H9 (cell line): ENCODE measurements around the gene LDB3. TPM values are rescaled to one million over a fixed set of nuclear protein-coding genes. Genes with fewer than 3 reads are reported as not detected.

Source experiments
- DNase-seq: peaks from one replicate; pipeline ENCODE4 v3.0.0-alpha.2; 2017
- H2AFZ ChIP-seq: one replicate; pipeline ENCODE4 v1.6.1; 2013; ENCODE audit warnings: mild to moderate bottlenecking, low read length, control low read depth, moderate library complexity
- H2AK5ac ChIP-seq: 2 replicates; pipeline ENCODE4 v1.6.1; 2013; ENCODE audit warnings: low read length, control low read depth, mixed read lengths; ENCODE audit not compliant: insufficient read length
- H2BK120ac ChIP-seq: one replicate; pipeline ENCODE4 v1.6.1; 2013; ENCODE audit warnings: low read depth, mild to moderate bottlenecking, low read length, control low read depth, inconsistent platforms; ENCODE audit not compliant: poor library complexity, severe bottlenecking
- H2BK12ac ChIP-seq: 2 replicates; pipeline ENCODE4 v1.6.1; 2013; ENCODE audit warnings: low read length, control low read depth, mixed read lengths, low read depth; ENCODE audit not compliant: insufficient read length
- H2BK15ac ChIP-seq: 2 replicates; pipeline ENCODE4 v1.6.1; 2013; ENCODE audit warnings: low read depth, low read length, control low read depth
- H2BK20ac ChIP-seq: one replicate; pipeline ENCODE4 v1.6.1; 2013; ENCODE audit warnings: low read depth, mild to moderate bottlenecking, low read length, control low read depth, inconsistent platforms; ENCODE audit not compliant: poor library complexity, severe bottlenecking
- H2BK5ac ChIP-seq: 2 replicates; pipeline ENCODE4 v1.6.1; 2013; ENCODE audit warnings: low read length, control low read depth, mixed read lengths; ENCODE audit not compliant: insufficient read length
- H3K14ac ChIP-seq: 2 replicates; pipeline ENCODE4 v1.6.1; 2013; ENCODE audit warnings: low read length, control low read depth; ENCODE audit not compliant: insufficient read depth
- H3K18ac ChIP-seq: 2 replicates; pipeline ENCODE4 v1.6.1; 2013; ENCODE audit warnings: low read depth, mild to moderate bottlenecking, mixed read lengths, low read length, control low read depth; ENCODE audit not compliant: insufficient read length
- H3K23ac ChIP-seq: 2 replicates; pipeline ENCODE4 v1.6.1; 2013; ENCODE audit warnings: low read length, control low read depth, mixed read lengths, low read depth; ENCODE audit not compliant: insufficient read length
- H3K23me2 ChIP-seq: 2 replicates; pipeline ENCODE4 v1.6.1; 2013; ENCODE audit warnings: low read depth, mild to moderate bottlenecking, mixed read lengths, low read length, control low read depth; ENCODE audit not compliant: insufficient read length, poor library complexity, severe bottlenecking
- H3K27ac ChIP-seq: 2 replicates; pipeline ENCODE4 v1.5.1; 2013; ENCODE audit warnings: low read length, control low read depth, mixed read lengths, low read depth; ENCODE audit not compliant: insufficient read length
- H3K27me3 ChIP-seq: 2 replicates; pipeline ENCODE4 v1.6.1; 2013; ENCODE audit warnings: low read length, control low read depth, inconsistent platforms; ENCODE audit not compliant: insufficient read depth
- H3K4ac ChIP-seq: 2 replicates; pipeline ENCODE4 v1.6.1; 2013; ENCODE audit warnings: low read depth, mild to moderate bottlenecking, control low read depth, inconsistent platforms, low read length, moderate library complexity
- H3K4me1 ChIP-seq: 2 replicates; pipeline ENCODE4 v1.6.1; 2013; ENCODE audit warnings: low read length, control low read depth, inconsistent platforms; ENCODE audit not compliant: insufficient read depth
- H3K4me2 ChIP-seq: 2 replicates; pipeline ENCODE4 v1.6.1; 2013; ENCODE audit warnings: low read length, control low read depth, mixed read lengths; ENCODE audit not compliant: insufficient read length, insufficient read depth
- H3K56ac ChIP-seq: 2 replicates; pipeline ENCODE4 v1.6.1; 2013; ENCODE audit warnings: low read depth, mild to moderate bottlenecking, mixed read lengths, low read length, control low read depth; ENCODE audit not compliant: insufficient read length
- H3K79me1 ChIP-seq: 2 replicates; pipeline ENCODE4 v1.6.1; 2013; ENCODE audit warnings: low read depth, mild to moderate bottlenecking, moderate library complexity, low read length, control low read depth, inconsistent platforms; ENCODE audit not compliant: insufficient read depth, poor library complexity, severe bottlenecking
- H3K79me2 ChIP-seq: 2 replicates; pipeline ENCODE4 v1.6.1; 2013; ENCODE audit warnings: low read length, control low read depth, inconsistent platforms; ENCODE audit not compliant: insufficient read depth
- H3K9ac ChIP-seq: 2 replicates; pipeline ENCODE4 v1.6.1; 2013; ENCODE audit warnings: low read length, control low read depth, mixed read lengths; ENCODE audit not compliant: insufficient read length; ENCODE audit errors: extremely low read depth
- H3K9me3 ChIP-seq: one replicate; pipeline ENCODE4 v1.6.1; 2013; ENCODE audit warnings: low read depth, low read length, inconsistent platforms; ENCODE audit not compliant: control insufficient read depth
- H3T11ph ChIP-seq: one replicate; pipeline ENCODE4 v1.6.1; 2013; ENCODE audit warnings: mild to moderate bottlenecking, low read length, control low read depth, inconsistent platforms
- H4K20me1 ChIP-seq: one replicate; pipeline ENCODE4 v1.6.1; 2013; ENCODE audit not compliant: control insufficient read depth, insufficient read length, insufficient read depth
- H4K5ac ChIP-seq: 2 replicates; pipeline ENCODE4 v1.6.1; 2013; ENCODE audit warnings: low read depth, mild to moderate bottlenecking, mixed read lengths, low read length, control low read depth; ENCODE audit not compliant: insufficient read length
- H4K8ac ChIP-seq: replicated peaks from 2 replicates; pipeline ENCODE4 v1.6.1; 2013; ENCODE audit warnings: low read length, control low read depth, mixed read lengths, low read depth; ENCODE audit not compliant: insufficient read length
- H4K91ac ChIP-seq: 2 replicates; pipeline ENCODE4 v1.6.1; 2013; ENCODE audit warnings: low read depth, mild to moderate bottlenecking, moderate library complexity, mixed read lengths, low read length, control low read depth; ENCODE audit not compliant: insufficient read length
- H3K27ac Mint-ChIP-seq, 3 experiments: 2 replicates in 2 of 3; 3 replicates in 1 of 3; pipeline ENCODE4 v1.8.0; 2020 to 2021; ENCODE audit warnings: mixed read lengths in 3 of 3, mild to moderate bottlenecking in 1 of 3, moderate library complexity in 1 of 3
- H3K27me3 Mint-ChIP-seq: 2 replicates; pipeline ENCODE4 v1.8.0; 2021; ENCODE audit warnings: low read depth, mild to moderate bottlenecking, moderate library complexity, mixed read lengths
- H3K36me3 Mint-ChIP-seq, 3 experiments: 2 replicates in 2 of 3; 3 replicates in 1 of 3; pipeline ENCODE4 v1.8.0; 2020 to 2021; ENCODE audit warnings: low read depth in 3 of 3, mixed read lengths in 3 of 3; ENCODE audit not compliant: insufficient read depth in 1 of 3
- H3K4me1 Mint-ChIP-seq, 2 experiments: 2 replicates each; pipeline ENCODE4 v1.8.0; 2020; ENCODE audit warnings: mixed read lengths in 2 of 2
- H3K4me3 Mint-ChIP-seq, 2 experiments: 2 replicates in 1 of 2; 3 replicates in 1 of 2; pipeline ENCODE4 v1.8.0; 2020 to 2021; ENCODE audit warnings: mild to moderate bottlenecking in 2 of 2, mixed read lengths in 2 of 2, moderate library complexity in 1 of 2
- H3K9me3 Mint-ChIP-seq, 2 experiments: 2 replicates in 1 of 2; 3 replicates in 1 of 2; pipeline ENCODE4 v1.8.0; 2020; ENCODE audit warnings: mild to moderate bottlenecking in 2 of 2, mixed read lengths in 2 of 2, moderate library complexity in 1 of 2
- CTCF ChIP-seq: fragments of 200-600 bp; sonication (generic); conservative IDR thresholded peaks from 3 replicates; pipeline ENCODE4 v1.8.0; 2021; ENCODE audit warnings: antibody characterized with exemption, mild to moderate bottlenecking
- WGBS: extraction: QIAGEN DNeasy Blood & Tissue Kit; methylation state at CpG from one replicate; pipeline ENCODE4 v1.1.7; 2013; ENCODE audit warnings: missing lambda C conversion rate, low lambda C conversion rate, mixed read lengths; ENCODE audit not compliant: insufficient read length; ENCODE audit errors: extremely low coverage; 5-methylcytosine and 5-hydroxymethylcytosine counted together
- total RNA-seq: library from RNA; stranded (reverse); gene quantifications from 2 replicates; pipeline ENCODE4 v1.2.1, GENCODE V29; 2021

Gene LDB3
- total RNA-seq, 1 experiment from 2014 or later = 0.17 TPM

GRCh38 chr10:86692023-86692514 is 23.8 kb downstream of the LDB3 start:
- Histone ChIP-seq H4K91ac (no peak overlapping the region), H2BK20ac (no peak overlapping the region), H3K79me2 (no peaks in the 10 kb centered on the region), H3K18ac (no peak overlapping the region), H3K14ac (no peak overlapping the region), H2BK120ac (no peak overlapping the region), H3K9me3 (no peaks in the 10 kb centered on the region), H3K27me3 (no peaks in the 10 kb centered on the region), H3K27ac (no peak overlapping the region), H2BK5ac (no peak overlapping the region), H3T11ph (no peak overlapping the region), H2BK15ac (no peak overlapping the region), H3K4me1 (peaks cover 4% of the 10 kb centered on the region; the same call in 1 of the 2 replicates), H3K56ac (no peak overlapping the region), H4K20me1 (no peaks in the 10 kb centered on the region), H3K23ac (no peak overlapping the region), H3K79me1 (no peaks in the 10 kb centered on the region), H2AFZ (no peak overlapping the region), H3K9ac (no peak overlapping the region), H3K4ac (no peak overlapping the region), H2AK5ac (no peak overlapping the region), H3K4me2 (no peak overlapping the region), H3K23me2 (no peaks in the 10 kb centered on the region), H4K5ac (no peak overlapping the region), H4K8ac (no peak overlapping the region), H2BK12ac (no peak overlapping the region)
- Mint-ChIP-seq H3K27ac (peak overlapping the region in 1 of 3 experiments; percentile 35; a peak in 1 of 7 replicates), H3K27me3 (peaks cover 8% of the 10 kb centered on the region), H3K36me3 (no peaks in the 10 kb centered on the region), H3K9me3 (no peaks in the 10 kb centered on the region), H3K4me1 (peaks cover 37 to 40% of the 10 kb centered on the region in 2 experiments), H3K4me3 (no peak overlapping the region)
- DNase-seq = no peak
- TF ChIP-seq CTCF = no peak
- no CpG with 5 or more reads among the region's 8 CpGs for WGBS
